WI38 (cell line): ENCODE data around the gene ADAMTS8.

Source experiments
- H3K4me3 ChIP-seq: 2 replicates; pipeline ENCODE4 v1.5.1; 2011; ENCODE audit warnings: low read depth, mild to moderate bottlenecking, control low read depth, low read length
- CTCF ChIP-seq: IDR thresholded peaks from 2 replicates; pipeline ENCODE4 v1.5.1; 2012; ENCODE audit warnings: low read depth, mild to moderate bottlenecking, control low read depth, low read length

Gene ADAMTS8

GRCh38 chr11:130452176-130452575, 23.8 kb upstream of the ADAMTS8 start:
- TF ChIP-seq CTCF = no peak
- no peak overlapping the region for H3K4me3 ChIP-seq

GRCh38 chr11:130451231-130452019, 23.0 kb upstream of the ADAMTS8 start:
- TF ChIP-seq CTCF = no peak
- H3K4me3 ChIP-seq = no peak overlapping the region

- H3K4me3 ChIP-seq = peak overlapping the region; percentile 67
- peak; percentile 48; the same call in 1 of the 2 replicates for TF ChIP-seq CTCF
These were observed 21.8 kb upstream of the ADAMTS8 start for GRCh38 chr11:130449996-130450769.

- H3K4me3 ChIP-seq = peak overlapping the region; percentile 67
- TF ChIP-seq CTCF = no peak
These were observed 21.0 kb upstream of the ADAMTS8 start for GRCh38 chr11:130449310-130449990.

- H3K4me3 ChIP-seq = peak within 1 kb of the TSS; percentile 67
- TF ChIP-seq CTCF = no peak
These were observed 20.3 kb upstream of the ADAMTS8 start, which contains the start of gene ADAMTS15 for GRCh38 chr11:130448416-130449309. Gene ADAMTS15 (plus strand): TSS chr11:130448645. CDS start chr11:130448974, 329 bp downstream.

GRCh38 chr11:130448039-130448415, 19.6 kb upstream of the ADAMTS8 start:
- no peak for TF ChIP-seq CTCF
- peak overlapping the region; percentile 67 for H3K4me3 ChIP-seq
